ENCODE data around the gene FRMD3. TPM values are rescaled to one million over a fixed set of nuclear protein-coding genes. Genes with fewer than 3 reads are reported as not detected.

FRMD3 gene
- total and polyA plus RNA-seq, 8 donors = 1.0 to 3.7 (median 2.3) TPM

GRCh38 chr9:83406921-83407320 lies 131.3 kb downstream of the FRMD3 start:
- Histone ChIP-seq H3K9me3 (no peaks in the 10 kb centered on the region), H3K4me1 (peaks cover 0 to 13% of the 10 kb centered on the region in 2 donors), H3K4me3 (no peak overlapping the region), H3K27me3 (no peaks in the 10 kb centered on the region), H3K27ac (peak overlapping the region in 1 of 2 donors; percentile 24), H3K36me3 (no peaks in the 10 kb centered on the region)
- DNase-seq (no peak), ATAC-seq (peak; percentile 36)
- no peak for TF ChIP-seq CTCF (IDR thresholded peaks at IDR 0.05)
- intact Hi-C loops (cut with DNase I) = no loop called here

- Histone ChIP-seq H3K9me3 (no peaks in the 10 kb centered on the region), H3K4me1 (peaks cover 0 to 13% of the 10 kb centered on the region in 2 donors), H3K4me3 (no peak overlapping the region), H3K36me3 (no peaks in the 10 kb centered on the region), H3K27me3 (no peaks in the 10 kb centered on the region), H3K27ac (no peak overlapping the region)
- ATAC-seq (no peak), DNase-seq (peak in 1 of 4 donors; percentile 12)
- TF ChIP-seq CTCF (IDR thresholded peaks at IDR 0.05) = no peak
- intact Hi-C loops (cut with DNase I) = no loop called here
Measured at GRCh38 chr9:83405759-83406158, 132.4 kb downstream of the FRMD3 start.

GRCh38 chr9:83403527-83404238 lies 134.5 kb downstream of the FRMD3 start:
- no peak for ATAC-seq
- TF ChIP-seq CTCF (IDR thresholded peaks at IDR 0.05) = no peak

GRCh38 chr9:83401328-83401900 lies 136.8 kb downstream of the FRMD3 start:
- DNase-seq (no peak), ATAC-seq (no peak)
- Histone ChIP-seq H3K27ac (no peak overlapping the region), H3K36me3 (no peaks in the 10 kb centered on the region), H3K9me3 (no peaks in the 10 kb centered on the region), H3K4me3 (no peak overlapping the region), H3K4me1 (peaks cover 0 to 4% of the 10 kb centered on the region in 2 donors), H3K27me3 (no peaks in the 10 kb centered on the region)
- no peak for TF ChIP-seq CTCF (IDR thresholded peaks at IDR 0.05)
- intact Hi-C loops (cut with DNase I) = no loop called here

More at GRCh38 chr9:83403527-83404238, 134.5 kb downstream of the FRMD3 start:
- DNase-seq = peak in 1 of 4 donors; percentile 10
- intact Hi-C loops (cut with DNase I) = no loop called here
- Histone ChIP-seq H3K4me3 (no peak overlapping the region), H3K27ac (no peak overlapping the region), H3K4me1 (peaks cover 0 to 13% of the 10 kb centered on the region in 2 donors), H3K9me3 (no peaks in the 10 kb centered on the region), H3K27me3 (no peaks in the 10 kb centered on the region), H3K36me3 (no peaks in the 10 kb centered on the region)

GRCh38 chr9:83396813-83397212 lies 141.4 kb downstream of the FRMD3 start:
- Histone ChIP-seq H3K9me3 (no peaks in the 10 kb centered on the region), H3K4me3 (no peak overlapping the region), H3K27ac (no peak overlapping the region), H3K27me3 (no peaks in the 10 kb centered on the region), H3K4me1 (no peaks in the 10 kb centered on the region), H3K36me3 (no peaks in the 10 kb centered on the region)
- ATAC-seq = no peak
- DNase-seq = no peak
- TF ChIP-seq CTCF (IDR thresholded peaks at IDR 0.05) = no peak
- intact Hi-C loops (cut with DNase I) = no loop called here

Measured in left lung (tissue), 10 donors.